H1 (cell line): ENCODE results near the gene RSPO3. TPM values are rescaled to one million over a fixed set of nuclear protein-coding genes. Genes with fewer than 3 reads are reported as not detected.

ENCODE experiments used
- ASH2L ChIP-seq: fragments of 200-600, 300-600 bp; sonication (generic); IDR thresholded peaks from one replicate; pipeline ENCODE4 v1.7.1; 2017; ENCODE audit warnings: low read length
- ATF3 ChIP-seq: IDR thresholded peaks from 2 replicates; pipeline ENCODE4 v1.6.1; 2011; ENCODE audit warnings: low read depth, mild to moderate bottlenecking, low read length; ENCODE audit not compliant: insufficient read depth
- CEBPB ChIP-seq: IDR thresholded peaks from 2 replicates; pipeline ENCODE4 v1.6.1; 2012; ENCODE audit warnings: low read depth, low read length
- CHD2 ChIP-seq: IDR thresholded peaks from 2 replicates; pipeline ENCODE4 v1.6.1; 2012; ENCODE audit warnings: low read length, improper control_type of control experiment
- CREB1 ChIP-seq: IDR thresholded peaks from 2 replicates; pipeline ENCODE4 v1.6.1; 2012; ENCODE audit warnings: inconsistent platforms
- GABPA ChIP-seq: IDR thresholded peaks from 2 replicates; pipeline ENCODE4 v1.6.1; 2011; ENCODE audit warnings: mild to moderate bottlenecking, low read length, moderate library complexity, borderline replicate concordance; ENCODE audit not compliant: insufficient read depth
- HDAC2 ChIP-seq, 2 experiments: fragments of 300-600 bp in 1 of 2; sonication (generic) in 1 of 2; IDR thresholded peaks; 2 replicates each; pipeline ENCODE4 v1.6.1; 2011 to 2012; ENCODE audit warnings: low read depth in 2 of 2, low read length in 2 of 2, mild to moderate bottlenecking in 2 of 2, moderate library complexity in 2 of 2, borderline replicate concordance in 1 of 2, inconsistent platforms in 1 of 2
- JUN ChIP-seq: IDR thresholded peaks from 2 replicates; pipeline ENCODE4 v1.6.1; 2011; ENCODE audit warnings: low read depth, mild to moderate bottlenecking, improper control_type of control experiment, low read length
- SAP30 ChIP-seq: fragments of 300-600 bp; sonication (generic); IDR thresholded peaks from 2 replicates; pipeline ENCODE4 v1.7.1; 2012; ENCODE audit warnings: low read length, moderate library complexity, mild to moderate bottlenecking, inconsistent platforms; ENCODE audit not compliant: insufficient read depth, insufficient replicate concordance
- SIRT6 ChIP-seq: IDR thresholded peaks from one replicate; pipeline ENCODE4 v1.7.1; 2012; ENCODE audit warnings: low read length, inconsistent platforms
- polyA plus RNA-seq, 7 experiments: library from polyadenylated mRNA; depleted of rRNA in 3 of 7; stranded (reverse) in 5 of 7; unstranded in 2 of 7; fragments of >200 nt in 5 of 7; fragments of 200-250 nt in 2 of 7; gene quantifications; 1 replicate in 5 of 7; 2 replicates in 1 of 7; 4 replicates in 1 of 7; pipeline versions ENCODE4 v1.2.1 to v1.2.3, GENCODE V29; 2011 to 2013; ENCODE audit warnings: missing spikeins in 2 of 7, mixed read lengths in 2 of 7
- total RNA-seq: library from RNA; stranded (reverse); fragmentation: NEBNext Ultra II Directional; extraction: Animal tissue kit (Norgen Biotek cat#: 25700); gene quantifications from 2 replicates; pipeline ENCODE4 v1.2.1, GENCODE V29; 2021
- TF ChIP-seq, protein P1 (sequence below): fragments of 300-600 bp; sonication (generic); IDR thresholded peaks from 2 replicates; pipeline ENCODE4 v1.7.1; 2012; ENCODE audit warnings: low read length, moderate library complexity, mild to moderate bottlenecking, inconsistent platforms; ENCODE audit not compliant: insufficient replicate concordance

Gene RSPO3
- total and polyA plus RNA-seq, 2 of the 8 experiments (the other 6 are each of a cell fraction or from before 2014, with no cell fraction given), result not detected

DNA sequence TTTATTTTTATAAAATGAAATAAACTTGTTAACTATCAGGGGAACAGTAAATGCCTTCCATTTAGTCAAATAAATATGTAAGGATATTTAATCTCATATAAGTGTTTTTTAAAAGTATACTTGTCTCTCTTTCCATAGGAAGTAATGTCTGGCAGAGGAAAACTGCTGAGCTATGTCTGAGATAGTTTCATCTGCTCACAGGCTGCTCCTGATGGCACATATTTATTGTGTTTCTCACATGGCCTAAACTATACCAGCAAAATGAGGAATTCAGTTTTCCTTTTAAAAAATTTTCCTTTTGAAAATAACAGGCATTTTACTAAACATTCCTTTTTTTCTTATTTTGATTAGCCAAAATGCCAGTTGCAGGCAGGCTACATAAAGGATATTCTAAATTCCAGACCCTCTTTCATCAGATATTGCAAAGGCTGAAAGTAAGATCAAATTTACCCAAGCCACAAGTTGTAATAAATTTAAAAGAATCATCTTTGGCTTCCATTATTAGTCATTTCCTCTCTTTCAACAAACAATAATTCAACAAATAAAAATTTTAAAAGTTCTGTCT is 88.1 kb downstream of the RSPO3 start (continued):
- TF ChIP-seq, protein P1, sequence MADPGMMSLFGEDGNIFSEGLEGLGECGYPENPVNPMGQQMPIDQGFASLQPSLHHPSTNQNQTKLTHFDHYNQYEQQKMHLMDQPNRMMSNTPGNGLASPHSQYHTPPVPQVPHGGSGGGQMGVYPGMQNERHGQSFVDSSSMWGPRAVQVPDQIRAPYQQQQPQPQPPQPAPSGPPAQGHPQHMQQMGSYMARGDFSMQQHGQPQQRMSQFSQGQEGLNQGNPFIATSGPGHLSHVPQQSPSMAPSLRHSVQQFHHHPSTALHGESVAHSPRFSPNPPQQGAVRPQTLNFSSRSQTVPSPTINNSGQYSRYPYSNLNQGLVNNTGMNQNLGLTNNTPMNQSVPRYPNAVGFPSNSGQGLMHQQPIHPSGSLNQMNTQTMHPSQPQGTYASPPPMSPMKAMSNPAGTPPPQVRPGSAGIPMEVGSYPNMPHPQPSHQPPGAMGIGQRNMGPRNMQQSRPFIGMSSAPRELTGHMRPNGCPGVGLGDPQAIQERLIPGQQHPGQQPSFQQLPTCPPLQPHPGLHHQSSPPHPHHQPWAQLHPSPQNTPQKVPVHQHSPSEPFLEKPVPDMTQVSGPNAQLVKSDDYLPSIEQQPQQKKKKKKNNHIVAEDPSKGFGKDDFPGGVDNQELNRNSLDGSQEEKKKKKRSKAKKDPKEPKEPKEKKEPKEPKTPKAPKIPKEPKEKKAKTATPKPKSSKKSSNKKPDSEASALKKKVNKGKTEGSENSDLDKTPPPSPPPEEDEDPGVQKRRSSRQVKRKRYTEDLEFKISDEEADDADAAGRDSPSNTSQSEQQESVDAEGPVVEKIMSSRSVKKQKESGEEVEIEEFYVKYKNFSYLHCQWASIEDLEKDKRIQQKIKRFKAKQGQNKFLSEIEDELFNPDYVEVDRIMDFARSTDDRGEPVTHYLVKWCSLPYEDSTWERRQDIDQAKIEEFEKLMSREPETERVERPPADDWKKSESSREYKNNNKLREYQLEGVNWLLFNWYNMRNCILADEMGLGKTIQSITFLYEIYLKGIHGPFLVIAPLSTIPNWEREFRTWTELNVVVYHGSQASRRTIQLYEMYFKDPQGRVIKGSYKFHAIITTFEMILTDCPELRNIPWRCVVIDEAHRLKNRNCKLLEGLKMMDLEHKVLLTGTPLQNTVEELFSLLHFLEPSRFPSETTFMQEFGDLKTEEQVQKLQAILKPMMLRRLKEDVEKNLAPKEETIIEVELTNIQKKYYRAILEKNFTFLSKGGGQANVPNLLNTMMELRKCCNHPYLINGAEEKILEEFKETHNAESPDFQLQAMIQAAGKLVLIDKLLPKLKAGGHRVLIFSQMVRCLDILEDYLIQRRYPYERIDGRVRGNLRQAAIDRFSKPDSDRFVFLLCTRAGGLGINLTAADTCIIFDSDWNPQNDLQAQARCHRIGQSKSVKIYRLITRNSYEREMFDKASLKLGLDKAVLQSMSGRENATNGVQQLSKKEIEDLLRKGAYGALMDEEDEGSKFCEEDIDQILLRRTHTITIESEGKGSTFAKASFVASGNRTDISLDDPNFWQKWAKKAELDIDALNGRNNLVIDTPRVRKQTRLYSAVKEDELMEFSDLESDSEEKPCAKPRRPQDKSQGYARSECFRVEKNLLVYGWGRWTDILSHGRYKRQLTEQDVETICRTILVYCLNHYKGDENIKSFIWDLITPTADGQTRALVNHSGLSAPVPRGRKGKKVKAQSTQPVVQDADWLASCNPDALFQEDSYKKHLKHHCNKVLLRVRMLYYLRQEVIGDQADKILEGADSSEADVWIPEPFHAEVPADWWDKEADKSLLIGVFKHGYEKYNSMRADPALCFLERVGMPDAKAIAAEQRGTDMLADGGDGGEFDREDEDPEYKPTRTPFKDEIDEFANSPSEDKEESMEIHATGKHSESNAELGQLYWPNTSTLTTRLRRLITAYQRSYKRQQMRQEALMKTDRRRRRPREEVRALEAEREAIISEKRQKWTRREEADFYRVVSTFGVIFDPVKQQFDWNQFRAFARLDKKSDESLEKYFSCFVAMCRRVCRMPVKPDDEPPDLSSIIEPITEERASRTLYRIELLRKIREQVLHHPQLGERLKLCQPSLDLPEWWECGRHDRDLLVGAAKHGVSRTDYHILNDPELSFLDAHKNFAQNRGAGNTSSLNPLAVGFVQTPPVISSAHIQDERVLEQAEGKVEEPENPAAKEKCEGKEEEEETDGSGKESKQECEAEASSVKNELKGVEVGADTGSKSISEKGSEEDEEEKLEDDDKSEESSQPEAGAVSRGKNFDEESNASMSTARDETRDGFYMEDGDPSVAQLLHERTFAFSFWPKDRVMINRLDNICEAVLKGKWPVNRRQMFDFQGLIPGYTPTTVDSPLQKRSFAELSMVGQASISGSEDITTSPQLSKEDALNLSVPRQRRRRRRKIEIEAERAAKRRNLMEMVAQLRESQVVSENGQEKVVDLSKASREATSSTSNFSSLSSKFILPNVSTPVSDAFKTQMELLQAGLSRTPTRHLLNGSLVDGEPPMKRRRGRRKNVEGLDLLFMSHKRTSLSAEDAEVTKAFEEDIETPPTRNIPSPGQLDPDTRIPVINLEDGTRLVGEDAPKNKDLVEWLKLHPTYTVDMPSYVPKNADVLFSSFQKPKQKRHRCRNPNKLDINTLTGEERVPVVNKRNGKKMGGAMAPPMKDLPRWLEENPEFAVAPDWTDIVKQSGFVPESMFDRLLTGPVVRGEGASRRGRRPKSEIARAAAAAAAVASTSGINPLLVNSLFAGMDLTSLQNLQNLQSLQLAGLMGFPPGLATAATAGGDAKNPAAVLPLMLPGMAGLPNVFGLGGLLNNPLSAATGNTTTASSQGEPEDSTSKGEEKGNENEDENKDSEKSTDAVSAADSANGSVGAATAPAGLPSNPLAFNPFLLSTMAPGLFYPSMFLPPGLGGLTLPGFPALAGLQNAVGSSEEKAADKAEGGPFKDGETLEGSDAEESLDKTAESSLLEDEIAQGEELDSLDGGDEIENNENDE, result no peak
- TF ChIP-seq SAP30 (no peak), HDAC2 (IDR thresholded peaks at IDR 0.05; ENCODE audit: borderline replicate concordance in 1 of 2, low read depth in 2 of 2, low read length in 2 of 2) (no peak), CREB1 (no peak), CEBPB (no peak), ATF3 (no peak), CHD2 (no peak), SIRT6 (no peak), ASH2L (no peak), JUN (no peak), GABPA (no peak)
